GM23338 (cell line): ENCODE results near the gene KIF9. TPM values are rescaled to one million over a fixed set of nuclear protein-coding genes. Genes with fewer than 3 reads are reported as not detected.

Experiments
- ATAC-seq: fragments of 200-7000 bp; cut with Tn5 transposase; 3 replicates; pipeline ENCODE4 v1.9.1; 2020
- DNase-seq: peaks from one replicate; pipeline ENCODE4 v3.0.0-alpha.2; 2015; ENCODE audit warnings: low spot score
- H2AFZ ChIP-seq: fragments of 200-600 bp; sonication (generic); 2 replicates; pipeline ENCODE4 v1.8.0; 2016; ENCODE audit warnings: antibody characterized with exemption, mild to moderate bottlenecking, moderate library complexity
- H3F3A ChIP-seq: fragments of 200-600 bp; sonication (generic); replicated peaks from 2 replicates; pipeline ENCODE4 v1.8.0; 2017; ENCODE audit warnings: antibody characterized with exemption, mixed run types, low read depth
- H3K27ac ChIP-seq: fragments of 200-600 bp; sonication (generic); 2 replicates; pipeline ENCODE4 v1.6.1; 2016; ENCODE audit warnings: low read depth
- H3K27me3 ChIP-seq: fragments of 200-600 bp; sonication (generic); 2 replicates; pipeline ENCODE4 v1.8.0; 2016; ENCODE audit warnings: mild to moderate bottlenecking, mixed run types, moderate library complexity; ENCODE audit not compliant: insufficient read depth
- H3K36me3 ChIP-seq: fragments of 200-600 bp; sonication (generic); 2 replicates; pipeline ENCODE4 v1.8.0; 2016; ENCODE audit warnings: mild to moderate bottlenecking; ENCODE audit not compliant: insufficient read depth
- H3K4me1 ChIP-seq: fragments of 200-600 bp; sonication (generic); 2 replicates; pipeline ENCODE4 v1.8.0; 2016; ENCODE audit warnings: mild to moderate bottlenecking, moderate library complexity; ENCODE audit not compliant: insufficient read depth
- H3K4me2 ChIP-seq: fragments of 200-600 bp; sonication (generic); 2 replicates; pipeline ENCODE4 v1.7.1; 2017; ENCODE audit warnings: mixed run types
- H3K4me3 ChIP-seq: fragments of 200-600 bp; sonication (generic); 2 replicates; pipeline ENCODE4 v1.6.1; 2016; ENCODE audit warnings: mixed run types
- H3K79me2 ChIP-seq: fragments of 200-600 bp; sonication (generic); replicated peaks from 2 replicates; pipeline ENCODE4 v1.8.0; 2017; ENCODE audit warnings: mild to moderate bottlenecking; ENCODE audit not compliant: insufficient read depth
- H3K9me2 ChIP-seq: fragments of 200-600 bp; sonication (generic); 2 replicates; pipeline ENCODE4 v1.8.0; 2017; ENCODE audit not compliant: insufficient read depth
- H4K20me1 ChIP-seq: fragments of 200-600 bp; sonication (generic); replicated peaks from 2 replicates; pipeline ENCODE4 v1.8.0; 2017; ENCODE audit warnings: mild to moderate bottlenecking; ENCODE audit not compliant: insufficient read depth
- H3K27ac Mint-ChIP-seq: 2 replicates; pipeline ENCODE4 v1.8.0; 2020; ENCODE audit warnings: inconsistent platforms, mild to moderate bottlenecking, moderate library complexity, mixed read lengths
- H3K27me3 Mint-ChIP-seq: 3 replicates; pipeline ENCODE4 v1.8.0; 2022; ENCODE audit warnings: low read depth, mild to moderate bottlenecking, moderate library complexity, mixed read lengths, inconsistent platforms; ENCODE audit not compliant: insufficient read depth, poor library complexity
- H3K36me3 Mint-ChIP-seq: 3 replicates; pipeline ENCODE4 v1.8.0; 2021; ENCODE audit warnings: low read depth, mild to moderate bottlenecking, inconsistent platforms, moderate library complexity, mixed read lengths
- H3K4me1 Mint-ChIP-seq: 3 replicates; pipeline ENCODE4 v1.8.0; 2020; ENCODE audit warnings: mild to moderate bottlenecking, inconsistent platforms, mixed read lengths
- H3K4me3 Mint-ChIP-seq: 3 replicates; pipeline ENCODE4 v1.8.0; 2021; ENCODE audit warnings: moderate library complexity, mild to moderate bottlenecking, inconsistent platforms, mixed read lengths
- H3K9me3 Mint-ChIP-seq: 3 replicates; pipeline ENCODE4 v1.8.0; 2020; ENCODE audit warnings: moderate library complexity, mild to moderate bottlenecking, inconsistent platforms, mixed read lengths
- CREB1 ChIP-seq: fragments of 250-450 bp; sonication (Bioruptor Pico); IDR thresholded peaks from 2 replicates; pipeline ENCODE4 v1.5.0; 2020; ENCODE audit warnings: low read depth, mild to moderate bottlenecking, moderate library complexity
- CTCF ChIP-seq, 2 experiments: fragments of 200-600 bp in 1 of 2; sonication (generic) in 1 of 2; conservative IDR thresholded peaks; 2 replicates each; pipeline versions ENCODE4 v1.5.1 to v1.6.1; 2016 to 2017; ENCODE audit warnings: antibody characterized with exemption in 2 of 2, low read depth in 2 of 2, mild to moderate bottlenecking in 2 of 2, moderate library complexity in 1 of 2
- ETS1 ChIP-seq: IDR thresholded peaks from 2 replicates; pipeline ENCODE4 v1.6.1; 2016; ENCODE audit warnings: antibody characterized with exemption
- EZH2 ChIP-seq: fragments of 200-600 bp; sonication (generic); IDR thresholded peaks from one replicate; pipeline ENCODE4 v1.8.0; 2017; ENCODE audit warnings: antibody characterized with exemption, mild to moderate bottlenecking, low read depth; ENCODE audit not compliant: unreplicated experiment
- EZH2phosphoT487 ChIP-seq: fragments of 200-600 bp; sonication (generic); IDR thresholded peaks from one replicate; pipeline ENCODE4 v1.8.1; 2018; ENCODE audit warnings: antibody characterized with exemption; ENCODE audit not compliant: unreplicated experiment
- JUNB ChIP-seq: IDR thresholded peaks from one replicate; pipeline ENCODE4 v1.6.1; 2016; ENCODE audit warnings: antibody characterized with exemption; ENCODE audit not compliant: unreplicated experiment
- NANOG ChIP-seq: IDR thresholded peaks from 2 replicates; pipeline ENCODE4 v1.6.1; 2016; ENCODE audit warnings: antibody characterized with exemption, borderline replicate concordance
- POLR2AphosphoS5 ChIP-seq: IDR thresholded peaks from 2 replicates; pipeline ENCODE4 v1.6.1; 2016; ENCODE audit warnings: antibody characterized with exemption, low read depth
- REST ChIP-seq: IDR thresholded peaks from one replicate; pipeline ENCODE4 v1.6.1; 2018; ENCODE audit warnings: antibody characterized with exemption; ENCODE audit not compliant: unreplicated experiment
- STAT1 ChIP-seq: IDR thresholded peaks from one replicate; pipeline ENCODE4 v1.6.1; 2016; ENCODE audit warnings: antibody characterized with exemption; ENCODE audit not compliant: unreplicated experiment
- ZNF114 ChIP-seq: fragments of 250-450 bp; sonication (Bioruptor Pico); IDR thresholded peaks from 2 replicates; pipeline ENCODE4 v1.5.0; 2020; ENCODE audit warnings: mild to moderate bottlenecking, moderate library complexity
- ZNF331 ChIP-seq: fragments of 250-450 bp; sonication (Bioruptor Pico); IDR thresholded peaks from 2 replicates; pipeline ENCODE4 v1.5.0; 2020; ENCODE audit warnings: low read depth, mild to moderate bottlenecking, moderate library complexity
- ZNF462 ChIP-seq: fragments of 250-450 bp; sonication (Bioruptor Pico); IDR thresholded peaks from 2 replicates; pipeline ENCODE4 v1.5.0; 2020; ENCODE audit warnings: mild to moderate bottlenecking, moderate library complexity
- polyA plus RNA-seq: library from polyadenylated mRNA; unstranded; fragments of >200 nt; fragmentation: Nextera tagmentation; extraction: Ambion mirVana; gene quantifications from 2 replicates; pipeline ENCODE4 v1.2.1, GENCODE V29; 2016
- total RNA-seq: library from RNA; depleted of rRNA; stranded (reverse); fragments of >200 nt; shearing (Covaris generic); gene quantifications from 2 replicates; pipeline ENCODE4 v1.2.3, GENCODE V29; 2014

KIF9 gene
- total and polyA plus RNA-seq, 2 experiments from 2014 or later = 12.6 to 14.0 TPM

- no peak overlapping the region for H2AFZ ChIP-seq
- no peaks in the 10 kb centered on the region for H3K9me3 Mint-ChIP-seq
- ATAC-seq (no peak), DNase-seq (no peak)
- H3K9me2 ChIP-seq = no peaks in the 10 kb centered on the region
- H3K79me2 ChIP-seq = no peaks in the 10 kb centered on the region
- H3K4me2 ChIP-seq = no peak overlapping the region
- H3K4me3 ChIP-seq = no peak overlapping the region
- H3K4me3 Mint-ChIP-seq = no peak overlapping the region
- H3F3A ChIP-seq = no peaks in the 10 kb centered on the region
- no peaks in the 10 kb centered on the region for H4K20me1 ChIP-seq
- H3K36me3 ChIP-seq = no peaks in the 10 kb centered on the region
- peaks cover 3% of the 10 kb centered on the region; the same call in 1 of the 3 replicates for H3K36me3 Mint-ChIP-seq
- TF ChIP-seq CTCF (conservative IDR thresholded peaks at IDR 0.05; ENCODE audit: low read depth in 2 of 2) (no peak), ZNF462 (CRISPR knock-in tag) (no peak), ETS1 (no peak), ZNF114 (no peak), EZH2 (no peak), NANOG (no peak), ZNF331 (CRISPR knock-in tag) (no peak), REST (no peak), JUNB (no peak), CREB1 (CRISPR knock-in tag) (no peak), STAT1 (no peak), EZH2phosphoT487 (no peak), POLR2AphosphoS5 (no peak)
- H3K4me1 Mint-ChIP-seq = no peaks in the 10 kb centered on the region
- no peak overlapping the region for H3K27ac ChIP-seq
- H3K27ac Mint-ChIP-seq = no peak overlapping the region
- H3K27me3 ChIP-seq = no peaks in the 10 kb centered on the region
- H3K4me1 ChIP-seq = no peaks in the 10 kb centered on the region
- H3K27me3 Mint-ChIP-seq = peaks cover 3% of the 10 kb centered on the region
Measured at GRCh38 chr3:47197287-47197686, 85.3 kb downstream of the KIF9 start.
